OCI-LY7 (cell line): ENCODE measurements around the gene SLC4A1AP. TPM values are rescaled to one million over a fixed set of nuclear protein-coding genes. Genes with fewer than 3 reads are reported as not detected.

Experiments used
- BruUV-seq: library from RNA; stranded (reverse); fragments of 400-500 nt; replicated peaks from 2 replicates; lab custom pipeline; 2021; lab: Mats Ljungman, UMichigan
- CTCF ChIA-PET: fragments of 300-600 bp; sonication (Branson Sonifier 250); formaldehyde crosslinking; loops from one replicate; lab custom pipeline; 2022; ENCODE audit warnings: antibody characterized with exemption; ENCODE audit not compliant: unreplicated experiment; lab: Charles Lee
- POLR2A ChIA-PET: fragments of 300-600 bp; sonication (Branson Sonifier 250); formaldehyde crosslinking; loops from one replicate; lab custom pipeline; 2022; ENCODE audit warnings: antibody characterized with exemption; lab: Charles Lee
- DNase-seq: peaks from one replicate; pipeline ENCODE4 v3.0.0-alpha.2; 2015; ENCODE audit warnings: low spot score
- H2AFZ ChIP-seq: fragments of 200-600 bp; sonication (generic), shearing (Covaris generic); 2 replicates; pipeline ENCODE4 v1.6.1; 2014; ENCODE audit warnings: mild to moderate bottlenecking, antibody characterized with exemption, low read length, moderate library complexity
- H3K27ac ChIP-seq: fragments of 200-600 bp; sonication (generic); 2 replicates; pipeline ENCODE4 v1.5.1; 2014; ENCODE audit warnings: mixed run types, low read depth, mild to moderate bottlenecking, moderate library complexity, low read length, inconsistent platforms; ENCODE audit not compliant: poor library complexity, severe bottlenecking
- H3K36me3 ChIP-seq: fragments of 200-600 bp; sonication (generic); 2 replicates; pipeline ENCODE4 v1.6.1; 2014; ENCODE audit warnings: mild to moderate bottlenecking, antibody characterized with exemption, low read length, moderate library complexity, mixed read lengths; ENCODE audit not compliant: insufficient read depth
- H3K4me1 ChIP-seq: fragments of 200-600 bp; sonication (generic); 2 replicates; pipeline ENCODE4 v1.5.1; 2014; ENCODE audit warnings: mild to moderate bottlenecking, low read length; ENCODE audit not compliant: insufficient read depth, poor library complexity, severe bottlenecking
- H3K4me2 ChIP-seq: fragments of 200-600 bp; sonication (generic); 2 replicates; pipeline ENCODE4 v1.6.1; 2014; ENCODE audit warnings: mild to moderate bottlenecking, low read length
- H3K4me3 ChIP-seq: fragments of 200-600 bp; sonication (generic); 2 replicates; pipeline ENCODE4 v1.5.1; 2014; ENCODE audit warnings: mild to moderate bottlenecking, low read depth, low read length; ENCODE audit not compliant: poor library complexity, severe bottlenecking
- H3K79me2 ChIP-seq: fragments of 200-600 bp; sonication (generic); 2 replicates; pipeline ENCODE4 v1.6.1; 2016; ENCODE audit warnings: low read depth, mild to moderate bottlenecking, low read length, moderate library complexity, mixed read lengths; ENCODE audit not compliant: insufficient read depth
- H3K9me2 ChIP-seq: fragments of 200-600 bp; sonication (generic); 2 replicates; pipeline ENCODE4 v1.6.1; 2016; ENCODE audit warnings: mild to moderate bottlenecking, low read length, mixed read lengths; ENCODE audit not compliant: insufficient read depth
- H3K9me3 ChIP-seq: fragments of 200-600 bp; sonication (generic); 2 replicates; pipeline ENCODE4 v1.6.1; 2014; ENCODE audit warnings: mild to moderate bottlenecking, mixed run types, low read length, mixed read lengths
- H4K20me1 ChIP-seq: fragments of 200-600 bp; sonication (generic); 2 replicates; pipeline ENCODE4 v1.6.1; 2014; ENCODE audit warnings: mild to moderate bottlenecking, antibody characterized with exemption, low read length, moderate library complexity, mixed read lengths; ENCODE audit not compliant: insufficient read depth
- CTCF ChIP-seq: fragments of 200-600 bp; sonication (generic); conservative IDR thresholded peaks from 2 replicates; pipeline ENCODE4 v1.5.1; 2014; ENCODE audit warnings: mild to moderate bottlenecking, antibody characterized with exemption, low read length, moderate library complexity, mixed read lengths
- EZH2phosphoT487 ChIP-seq: fragments of 200-600 bp; sonication (generic); IDR thresholded peaks from 2 replicates; pipeline ENCODE4 v1.6.1; 2018; ENCODE audit warnings: low read depth, borderline replicate concordance, mild to moderate bottlenecking, mixed run types, antibody characterized with exemption, low read length, moderate library complexity, mixed read lengths
- intact Hi-C: fragments of 100-400 bp; cut with micrococcal nuclease; formaldehyde crosslinking; loops from one replicate; pipeline ENCODE4 v1.10.0; 2022; ENCODE audit not compliant: unreplicated experiment
- total RNA-seq, 2 experiments: library from RNA; depleted of rRNA in 1 of 2; stranded (reverse); fragments of >200 nt in 1 of 2; shearing (Covaris generic) in 1 of 2; gene quantifications; 2 replicates each; pipeline ENCODE4 v1.2.3, GENCODE V29; 2014 to 2022

SLC4A1AP gene
- total RNA-seq, 2 experiments from 2014 or later = 26.2 to 27.9 TPM

GRCh38 chr2:27703638-27704341 lies 40.1 kb downstream of the SLC4A1AP start:
- Histone ChIP-seq H3K79me2 (no peaks in the 10 kb centered on the region), H3K36me3 (no peaks in the 10 kb centered on the region), H2AFZ (no peak overlapping the region), H3K27ac (no peak overlapping the region), H3K4me2 (no peak overlapping the region), H3K4me1 (no peaks in the 10 kb centered on the region), H4K20me1 (no peaks in the 10 kb centered on the region), H3K9me2 (no peaks in the 10 kb centered on the region), H3K4me3 (no peak overlapping the region), H3K9me3 (no peaks in the 10 kb centered on the region)
- ChIA-PET CTCF (no interaction called here), POLR2A (interaction anchor here (0.6 kb wide), 1 partner anchor 14 kb away, joined by 3 read pairs; no protein-coding TSS in a partner anchor)
- DNase-seq = peak; percentile 79
- BruUV-seq = no TSS peak
- intact Hi-C loops = loop anchor here (5.0 kb wide), 1 partner anchor 749 kb away; no protein-coding TSS in a partner anchor
- no peak for TF ChIP-seq EZH2phosphoT487
- TF ChIP-seq CTCF = peak; percentile 97

DNA sequence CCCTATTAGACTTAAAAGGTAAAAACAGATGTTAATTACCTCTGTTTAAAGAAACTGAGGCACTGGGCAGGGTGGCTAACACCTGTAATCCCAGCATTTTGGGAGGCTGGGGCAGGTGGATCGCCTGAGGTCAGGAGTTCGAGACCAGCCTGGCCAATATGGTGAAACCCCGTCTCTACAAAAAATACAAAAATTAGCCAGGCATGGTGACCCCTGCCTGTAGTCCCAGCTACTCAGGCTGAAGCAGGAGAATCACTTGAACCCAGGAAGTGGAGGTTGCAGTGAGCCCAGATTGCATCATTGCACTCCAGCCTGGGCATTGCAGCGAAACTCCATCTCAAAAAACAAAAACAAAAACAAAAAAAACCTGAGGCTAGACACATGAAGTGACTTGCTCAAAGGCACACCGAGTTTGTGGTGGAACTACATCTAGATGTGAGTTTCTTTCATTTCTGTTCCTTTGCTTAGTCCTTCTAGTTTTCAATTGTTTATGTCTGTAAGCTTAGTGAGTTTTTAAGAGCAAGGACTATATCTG lies 40.7 kb downstream of the SLC4A1AP start:
- no peaks in the 10 kb centered on the region for H3K9me3 ChIP-seq
- no peaks in the 10 kb centered on the region for H3K36me3 ChIP-seq
- no peak overlapping the region for H3K27ac ChIP-seq
- H3K4me3 ChIP-seq = no peak overlapping the region
- no peak for TF ChIP-seq CTCF
- intact Hi-C loops = loop anchor here (5.0 kb wide), 1 partner anchor 748 kb away; no protein-coding TSS in a partner anchor
- no peaks in the 10 kb centered on the region for H3K4me1 ChIP-seq
- BruUV-seq = no TSS peak
- H2AFZ ChIP-seq = no peak overlapping the region
- H3K79me2 ChIP-seq = no peaks in the 10 kb centered on the region
- no peak for DNase-seq
- POLR2A ChIA-PET = no interaction called here
- no peaks in the 10 kb centered on the region for H3K9me2 ChIP-seq
- CTCF ChIA-PET = interaction anchor here (0.9 kb wide), 1 partner anchor 21 kb away, joined by 3 read pairs; no protein-coding TSS in a partner anchor
- H3K4me2 ChIP-seq = no peak overlapping the region
- H4K20me1 ChIP-seq = no peaks in the 10 kb centered on the region
